WERI-Rb-1 (cell line): Measurements from ENCODE around the gene STAT4.

Experiments
- DNase-seq: peaks from one replicate; pipeline ENCODE4 v3.0.0-alpha.2; 2020
- H3K27ac ChIP-seq: fragments of 250-450 bp; sonication (Bioruptor Pico); 2 replicates; pipeline ENCODE4 v1.5.1; 2020; ENCODE audit warnings: mild to moderate bottlenecking, moderate library complexity
- H3K27me3 ChIP-seq: fragments of 250-450 bp; sonication (Bioruptor Pico); 2 replicates; pipeline ENCODE4 v1.5.1; 2021; ENCODE audit warnings: mild to moderate bottlenecking, low read depth, moderate library complexity; ENCODE audit not compliant: insufficient read depth, severe bottlenecking
- H3K36me3 ChIP-seq: fragments of 250-450 bp; sonication (Bioruptor Pico); 2 replicates; pipeline ENCODE4 v1.5.1; 2020; ENCODE audit warnings: mild to moderate bottlenecking, moderate library complexity
- H3K4me3 ChIP-seq: 2 replicates; pipeline ENCODE4 v1.5.1; 2011; ENCODE audit warnings: low read depth, mild to moderate bottlenecking, control low read depth, low read length
- H3K9me3 ChIP-seq: fragments of 250-450 bp; sonication (Bioruptor Pico); 2 replicates; pipeline ENCODE4 v1.5.1; 2021; ENCODE audit warnings: mild to moderate bottlenecking, moderate library complexity; ENCODE audit not compliant: severe bottlenecking
- CTCF ChIP-seq: IDR thresholded peaks from 2 replicates; pipeline ENCODE4 v1.5.1; 2011; ENCODE audit warnings: low read depth, mild to moderate bottlenecking, control low read depth, inconsistent platforms, low read length

Gene STAT4

GRCh38 chr2:191012346-191012745 is 138.4 kb downstream of the STAT4 start:
- DNase-seq, result no peak
- Histone ChIP-seq H3K4me3 (no peak overlapping the region), H3K27ac (no peak overlapping the region), H3K36me3 (peaks cover 20% of the 10 kb centered on the region), H3K9me3 (no peaks in the 10 kb centered on the region), H3K27me3 (no peaks in the 10 kb centered on the region)
- TF ChIP-seq CTCF, result no peak

- DNase-seq, result no peak
- H3K4me3 ChIP-seq, result no peak overlapping the region
- no peak for TF ChIP-seq CTCF
These were observed 139.6 kb downstream of the STAT4 start for GRCh38 chr2:191010887-191011885.

GRCh38 chr2:191009541-191010374 is 141.0 kb downstream of the STAT4 start:
- Histone ChIP-seq H3K36me3 (peaks cover 45% of the 10 kb centered on the region), H3K27me3 (no peaks in the 10 kb centered on the region), H3K4me3 (no peak overlapping the region), H3K27ac (no peak overlapping the region), H3K9me3 (no peaks in the 10 kb centered on the region)
- TF ChIP-seq CTCF, result no peak
- no peak for DNase-seq

More at GRCh38 chr2:191010887-191011885, 139.6 kb downstream of the STAT4 start:
- no peaks in the 10 kb centered on the region for H3K27me3 ChIP-seq
- H3K36me3 ChIP-seq, result peaks cover 31% of the 10 kb centered on the region
- H3K9me3 ChIP-seq, result no peaks in the 10 kb centered on the region
- H3K27ac ChIP-seq, result no peak overlapping the region

GRCh38 chr2:191008286-191008685 is 142.5 kb downstream of the STAT4 start:
- no peak overlapping the region for H3K27ac ChIP-seq
- peaks cover 60% of the 10 kb centered on the region for H3K36me3 ChIP-seq
- no peak for DNase-seq
- no peaks in the 10 kb centered on the region for H3K27me3 ChIP-seq
- H3K9me3 ChIP-seq, result no peaks in the 10 kb centered on the region
- no peak overlapping the region for H3K4me3 ChIP-seq
- TF ChIP-seq CTCF, result no peak

GRCh38 chr2:191006997-191007783 is 143.6 kb downstream of the STAT4 start:
- Histone ChIP-seq H3K36me3 (peaks cover 65% of the 10 kb centered on the region), H3K27me3 (no peaks in the 10 kb centered on the region), H3K9me3 (no peaks in the 10 kb centered on the region), H3K4me3 (no peak overlapping the region), H3K27ac (no peak overlapping the region)
- TF ChIP-seq CTCF, result no peak
- no peak for DNase-seq
